Measurements from ENCODE around the gene FGB.

FGB gene

DNA sequence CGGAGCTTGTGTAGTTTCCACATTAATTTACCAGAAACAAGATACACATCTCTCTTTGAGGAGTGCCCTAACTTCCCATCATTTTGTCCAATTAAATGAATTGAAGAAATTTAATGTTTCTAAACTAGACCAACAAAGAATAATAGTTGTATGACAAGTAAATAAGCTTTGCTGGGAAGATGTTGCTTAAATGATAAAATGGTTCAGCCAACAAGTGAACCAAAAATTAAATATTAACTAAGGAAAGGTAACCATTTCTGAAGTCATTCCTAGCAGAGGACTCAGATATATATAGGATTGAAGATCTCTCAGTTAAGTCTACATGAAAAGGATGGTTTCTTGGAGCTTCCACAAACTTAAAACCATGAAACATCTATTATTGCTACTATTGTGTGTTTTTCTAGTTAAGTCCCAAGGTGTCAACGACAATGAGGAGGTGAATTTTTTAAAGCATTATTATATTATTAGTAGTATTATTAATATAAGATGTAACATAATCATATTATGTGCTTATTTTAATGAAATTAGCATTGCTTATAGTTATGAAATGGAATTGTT is at the start of gene FGB:
TSS of gene FGB (plus strand) at position 315 of the 558 bp plus-strand sequence. CDS start at position 323, 8 bp downstream.
- DNase-seq (ENCODE audit: extremely low read depth in 1 of 2, low read depth in 1 of 2): no peak

DNA sequence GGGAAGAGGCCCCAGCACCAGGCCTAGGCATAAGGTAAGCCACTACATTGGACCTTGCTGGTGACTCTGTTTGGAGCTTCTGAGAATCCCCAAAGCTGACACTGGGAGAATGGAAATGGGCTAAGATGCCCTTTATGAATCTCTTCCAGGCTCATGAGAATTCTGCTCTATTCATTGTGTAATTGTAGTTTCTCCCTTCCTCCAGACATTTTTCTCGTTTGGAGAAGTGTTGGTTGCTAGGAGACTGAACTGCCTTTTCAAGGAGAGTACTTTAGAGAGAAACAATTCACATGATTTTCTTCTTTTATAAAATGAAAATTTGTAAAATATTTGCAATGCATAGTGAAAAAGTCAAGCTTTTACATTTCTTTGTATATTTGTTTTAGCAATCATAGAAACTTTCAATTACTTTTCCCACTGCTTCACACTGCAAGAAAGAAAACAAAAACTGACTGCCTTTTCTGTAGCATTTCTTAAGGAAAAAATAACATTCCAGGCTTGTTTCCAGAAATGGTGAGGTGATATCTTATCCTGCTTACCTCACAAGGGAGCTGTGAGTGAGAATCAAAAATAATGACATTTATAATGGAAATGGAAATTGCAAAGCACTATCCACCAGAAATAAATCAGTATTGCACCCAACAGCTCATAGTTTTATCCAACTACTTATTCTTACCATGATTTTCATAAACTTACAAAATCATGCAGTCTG is 46.3 kb upstream of the FGB start:
- no peak for DNase-seq (ENCODE audit: extremely low read depth in 1 of 2, low read depth in 1 of 2)

DNA sequence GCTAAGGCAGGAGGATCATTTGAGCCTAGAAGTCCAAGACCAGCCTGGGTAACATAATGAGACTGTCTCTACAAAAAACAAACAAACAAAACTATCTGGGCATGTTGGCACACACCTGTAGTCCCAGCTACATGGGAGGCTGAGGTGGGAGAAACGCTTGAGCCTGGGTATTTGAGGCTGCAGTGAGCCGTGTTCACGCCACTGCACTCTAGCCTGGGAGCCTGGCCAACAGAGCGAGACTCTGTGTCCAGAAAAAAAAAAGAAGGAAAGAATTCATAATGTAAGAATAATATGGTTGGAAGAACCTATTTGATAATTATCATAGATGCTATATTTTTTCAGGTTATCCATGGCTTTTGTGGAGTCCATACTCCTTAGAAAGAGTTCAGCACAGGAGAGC is 45.2 kb upstream of the FGB start:
- DNase-seq (ENCODE audit: extremely low read depth in 1 of 2, low read depth in 1 of 2): no peak

DNA sequence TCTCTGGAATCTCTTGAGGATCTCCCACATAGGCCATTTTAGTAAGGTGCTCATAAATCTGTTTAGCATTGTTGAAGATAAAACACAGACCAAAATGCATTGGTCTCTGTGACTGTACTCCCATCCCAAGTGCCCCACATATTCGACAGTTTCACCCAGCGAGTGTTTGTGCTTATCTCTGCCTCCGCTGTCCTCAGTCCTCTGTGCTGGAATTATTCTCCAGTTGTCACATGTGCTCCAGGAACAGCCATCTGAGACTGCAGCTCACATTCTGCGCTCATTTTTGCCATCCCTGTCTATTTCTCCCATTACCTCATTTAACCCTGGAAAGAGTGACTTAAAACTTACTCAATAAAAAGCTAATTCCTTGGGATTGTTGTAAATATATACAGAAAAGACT is 43.6 kb upstream of the FGB start:
- DNase-seq (ENCODE audit: extremely low read depth in 1 of 2, low read depth in 1 of 2): no peak

DNA sequence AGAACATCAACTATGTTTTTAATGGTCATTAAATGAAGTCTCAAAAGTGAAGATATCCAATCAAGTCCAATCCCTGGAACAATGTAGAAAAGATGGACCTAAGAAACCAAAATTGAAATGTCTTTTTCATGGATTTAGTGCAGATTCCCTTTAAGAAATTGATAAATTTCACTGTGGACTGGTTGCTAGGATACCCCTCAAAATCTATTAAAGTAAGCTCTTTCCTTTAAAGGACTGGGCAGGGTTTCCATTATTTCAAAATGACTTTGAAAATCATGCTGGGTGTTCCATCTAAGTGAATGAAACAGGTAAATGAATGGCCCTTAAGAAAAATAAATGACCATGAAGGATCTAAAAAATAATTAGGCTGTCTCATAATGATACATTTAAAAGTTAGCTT is 41.2 kb upstream of the FGB start:
- DNase-seq (ENCODE audit: extremely low read depth in 1 of 2, low read depth in 1 of 2): no peak

DNA sequence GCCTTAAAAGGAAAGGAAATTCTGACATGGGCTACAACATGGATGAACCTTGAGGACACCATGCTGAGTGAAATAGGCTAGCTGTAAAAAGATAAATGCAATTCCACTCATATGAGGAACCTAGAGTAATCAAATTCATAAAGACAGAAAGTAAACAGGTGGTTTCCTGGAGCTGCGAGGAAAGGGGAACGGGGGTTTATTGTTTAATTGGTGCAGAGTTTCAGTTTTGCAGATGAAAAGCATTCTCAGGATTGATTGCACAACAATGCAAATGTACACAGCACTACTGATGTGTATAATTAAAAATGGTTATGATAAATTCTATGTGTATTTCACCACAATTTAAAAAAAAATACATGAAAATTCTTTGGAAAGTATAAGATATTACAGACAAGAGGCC is 36.7 kb upstream of the FGB start:
- DNase-seq (ENCODE audit: extremely low read depth in 1 of 2, low read depth in 1 of 2): no peak

DNA sequence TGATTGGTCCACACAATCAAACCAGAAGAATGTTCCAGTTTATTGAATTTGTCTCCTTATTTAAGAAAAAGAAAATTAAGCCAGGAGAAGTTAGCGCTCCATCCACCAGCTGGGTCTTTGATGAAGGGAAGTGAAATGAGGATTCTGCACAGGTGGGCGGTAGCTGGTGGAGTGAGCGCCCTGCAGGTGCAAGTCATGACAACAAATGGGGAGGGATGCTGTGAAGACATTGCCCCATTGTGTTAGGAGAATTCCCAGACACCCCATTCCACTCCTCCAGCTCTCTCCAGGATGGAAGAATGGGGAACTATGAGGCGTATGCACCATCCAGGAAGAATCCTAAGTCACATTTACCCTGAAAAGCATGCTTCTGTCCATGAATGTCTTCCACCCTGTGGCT is 35.5 kb upstream of the FGB start:
- no peak for DNase-seq (ENCODE audit: extremely low read depth in 1 of 2, low read depth in 1 of 2)

DNA sequence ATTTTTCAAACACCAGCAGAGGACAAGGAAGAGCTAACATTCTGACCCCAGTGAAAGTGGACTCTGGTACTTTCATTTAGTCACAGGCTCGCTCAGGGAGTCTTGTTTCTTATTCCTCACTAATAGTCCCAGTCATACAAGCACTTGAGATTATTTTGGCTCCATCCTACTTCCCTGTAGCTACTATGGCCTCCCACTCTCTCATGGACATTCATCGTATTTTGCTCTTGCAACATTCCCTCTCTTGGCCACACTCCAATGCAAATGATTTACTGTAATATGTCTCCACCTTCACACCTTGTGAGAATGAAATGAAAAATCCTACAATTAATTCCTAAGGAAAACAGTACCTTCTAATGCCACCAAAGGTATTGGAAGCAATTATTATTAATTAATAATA is 33.9 kb upstream of the FGB start:
- no peak for DNase-seq (ENCODE audit: extremely low read depth in 1 of 2, low read depth in 1 of 2)

DNA sequence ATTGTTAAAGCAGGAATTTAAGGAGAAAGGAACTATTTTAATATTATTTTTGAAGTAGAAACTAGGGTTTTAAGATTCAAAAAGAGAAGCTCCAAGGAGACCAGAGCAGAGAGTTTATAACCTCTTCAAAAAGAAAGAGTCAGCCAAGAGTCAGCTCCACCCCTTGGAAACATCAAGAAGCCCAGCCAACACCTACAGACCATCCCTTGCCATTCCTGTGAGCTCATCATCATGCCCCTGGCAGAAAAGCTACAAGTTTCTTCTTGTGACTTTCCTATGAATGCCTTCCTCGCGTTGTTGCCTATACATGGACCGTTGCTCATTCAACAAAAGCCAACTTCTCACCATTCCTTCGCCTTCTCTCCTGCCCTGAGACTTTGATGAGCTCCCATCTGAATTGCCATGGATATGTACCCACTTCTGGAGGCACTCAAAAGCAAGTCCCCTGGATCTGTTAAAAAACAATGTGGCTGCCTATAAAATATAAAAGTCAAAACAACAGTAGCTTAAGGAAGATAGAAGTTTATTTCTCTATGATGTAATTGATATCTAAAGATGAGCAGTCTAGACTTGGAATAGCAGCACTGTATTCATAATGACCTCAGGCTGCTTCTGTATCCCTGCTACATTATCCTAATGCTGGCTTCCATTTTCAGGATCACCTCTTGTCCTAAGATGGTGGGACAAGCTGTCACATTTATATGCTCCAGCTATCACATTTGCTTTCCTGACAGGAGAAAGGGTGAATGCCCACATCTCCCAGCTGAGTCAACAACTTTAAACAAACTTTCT is 32.9 kb upstream of the FGB start:
- DNase-seq (ENCODE audit: extremely low read depth in 1 of 2, low read depth in 1 of 2): no peak

DNA sequence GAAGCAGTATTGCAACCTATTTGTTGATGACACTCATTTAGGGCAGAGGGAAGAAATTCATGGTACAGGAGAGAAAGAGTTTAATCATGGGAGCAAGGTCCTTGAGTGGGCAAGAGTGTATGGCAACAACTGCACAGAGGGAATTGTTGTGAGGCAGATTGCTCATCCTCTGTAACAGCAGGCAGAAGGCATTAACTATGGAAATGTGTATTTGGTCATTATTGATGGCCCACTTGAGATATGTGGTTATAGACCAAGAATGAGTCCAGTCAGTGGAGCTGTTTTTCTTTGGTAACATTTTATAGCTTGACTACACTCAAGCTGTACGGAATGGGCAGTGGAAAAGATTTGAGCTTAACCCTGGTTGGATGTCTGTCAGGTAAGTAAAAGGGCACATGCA is 28.5 kb upstream of the FGB start:
- DNase-seq (ENCODE audit: extremely low read depth in 1 of 2, low read depth in 1 of 2): no peak

DNA sequence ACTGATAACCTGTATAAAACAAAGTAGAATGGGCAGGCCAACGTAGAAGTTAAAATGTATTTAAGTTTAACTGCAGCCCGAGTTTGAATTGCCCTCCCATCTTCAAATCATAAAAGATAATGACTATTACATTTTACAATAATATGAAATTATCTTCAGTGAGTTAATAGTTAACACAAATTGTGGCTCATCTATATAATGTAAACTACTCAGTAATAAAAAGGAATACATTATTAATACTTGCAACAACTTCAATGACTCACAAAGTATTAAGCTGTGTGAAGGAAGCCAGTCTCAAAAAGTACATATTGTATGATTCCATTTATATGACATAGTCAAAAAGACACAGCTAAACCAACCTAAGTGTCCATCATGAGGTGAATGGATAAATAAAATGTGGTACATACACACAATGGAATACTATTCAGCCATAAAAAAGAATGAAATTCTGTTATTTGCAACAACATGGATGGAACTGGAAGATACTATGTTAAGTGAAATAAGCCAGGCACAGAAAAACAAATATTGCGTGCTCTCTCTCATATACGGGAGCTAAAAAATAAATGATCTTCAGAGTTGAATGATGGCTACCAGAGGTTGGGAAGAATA is 20.4 kb upstream of the FGB start:
- DNase-seq (ENCODE audit: extremely low read depth in 1 of 2, low read depth in 1 of 2): no peak

DNA sequence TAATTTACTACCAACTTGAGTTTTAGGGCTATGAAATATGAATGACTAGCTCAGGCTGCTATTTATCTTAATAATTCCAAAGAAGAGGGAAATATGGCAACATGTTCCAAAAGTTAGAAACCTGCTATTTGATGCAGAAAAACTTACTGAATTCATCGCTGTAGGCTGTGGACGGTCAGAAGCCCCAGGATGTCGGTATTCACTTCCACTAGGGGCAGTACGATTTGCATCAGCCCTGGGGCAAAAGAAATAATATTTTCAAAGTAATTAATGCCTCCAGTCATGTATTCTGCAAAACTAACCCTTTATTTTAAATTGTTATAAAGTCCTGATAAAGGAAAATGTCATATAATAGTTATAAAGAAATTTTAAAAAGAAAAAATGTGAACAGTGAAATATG is 17.1 kb upstream of the FGB start:
- DNase-seq (ENCODE audit: extremely low read depth in 1 of 2, low read depth in 1 of 2): no peak

DNA sequence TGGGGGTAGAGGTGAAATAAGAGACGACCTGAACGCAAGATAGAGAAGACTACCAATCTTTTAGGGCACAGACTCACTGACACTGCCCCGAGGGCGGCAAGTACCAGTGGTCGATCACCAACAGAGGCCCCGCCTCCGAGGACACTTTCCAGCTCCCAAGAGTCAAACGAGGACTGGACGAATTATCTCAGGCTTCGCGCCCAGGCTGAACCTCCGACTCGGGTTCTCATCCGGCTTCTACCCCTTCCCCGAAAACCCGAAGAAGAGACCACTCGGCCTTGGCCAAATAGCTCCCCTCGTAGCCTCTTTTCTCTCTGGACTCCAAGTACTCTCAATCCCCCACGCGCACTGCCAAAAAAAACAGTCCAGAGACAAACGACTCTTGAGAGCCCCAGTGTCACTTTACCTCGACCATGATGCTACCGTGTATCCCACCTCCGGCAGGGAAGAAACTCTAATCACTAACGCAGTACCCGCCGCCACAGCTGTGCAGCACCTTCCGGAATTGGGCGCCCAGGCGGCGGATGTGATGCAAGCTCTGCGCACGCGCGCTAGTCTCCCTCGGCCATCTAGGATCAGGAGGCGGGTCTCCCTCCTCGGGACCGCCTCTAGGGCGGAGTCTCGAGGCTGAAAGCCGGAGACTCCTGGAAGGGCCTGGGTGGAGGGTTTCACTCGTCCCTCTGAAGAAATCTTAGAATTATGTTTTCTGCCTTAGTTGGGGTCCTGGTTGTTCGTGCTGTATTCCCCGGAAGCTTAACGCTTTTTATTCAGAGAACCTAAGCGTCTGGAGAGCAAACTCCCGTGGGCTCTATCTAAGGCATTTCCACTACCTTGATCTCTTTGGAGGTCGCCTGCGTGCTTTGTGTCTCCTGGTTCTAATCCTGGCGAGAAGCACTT is 12.7 kb upstream of the FGB start, which contains the start of gene PLRG1:
TSS of gene PLRG1 (minus strand) at position 507 of the 897 bp plus-strand sequence. CDS start at position 415, 92 bp downstream.
- DNase-seq (ENCODE audit: extremely low read depth in 1 of 2, low read depth in 1 of 2): peak; percentile 85 to 94

DNA sequence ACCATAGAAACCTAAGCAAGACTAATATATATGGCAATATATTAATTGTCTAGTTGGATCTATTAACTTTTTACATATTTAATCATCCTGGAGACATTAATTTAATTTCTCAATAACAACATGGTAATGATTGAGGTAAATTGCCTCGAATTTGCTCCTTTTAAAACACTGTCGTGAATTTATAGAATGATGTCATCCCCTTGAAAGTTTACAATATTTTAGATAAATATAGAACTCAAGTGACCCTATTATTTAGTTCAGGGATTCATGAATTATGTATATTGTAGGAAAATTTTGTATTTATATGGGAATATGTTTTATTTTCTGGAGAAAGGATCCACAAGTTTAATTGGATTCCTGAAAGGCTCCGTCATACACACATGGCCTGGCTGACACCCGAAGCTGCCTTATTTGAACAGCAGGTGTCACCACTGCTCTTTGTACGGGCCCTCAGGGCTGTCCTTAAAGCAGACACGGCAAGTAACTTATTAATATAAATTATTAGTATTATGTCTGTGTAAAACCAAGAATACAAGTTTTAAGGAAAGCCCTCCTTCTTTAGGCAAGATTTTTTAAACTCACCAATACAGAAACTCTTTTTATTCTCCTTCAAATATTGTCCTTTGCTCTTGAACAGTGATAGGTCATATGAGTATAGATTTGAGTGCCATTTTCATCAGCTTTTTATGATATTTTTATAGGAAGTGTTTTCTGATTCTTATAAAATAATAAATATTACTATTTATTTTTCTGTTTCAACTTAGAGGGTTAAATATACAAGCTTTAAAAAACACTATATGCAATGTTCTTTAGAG is 10.7 kb upstream of the FGB start:
- DNase-seq (ENCODE audit: extremely low read depth in 1 of 2, low read depth in 1 of 2): peak; percentile 23 to 42

DNA sequence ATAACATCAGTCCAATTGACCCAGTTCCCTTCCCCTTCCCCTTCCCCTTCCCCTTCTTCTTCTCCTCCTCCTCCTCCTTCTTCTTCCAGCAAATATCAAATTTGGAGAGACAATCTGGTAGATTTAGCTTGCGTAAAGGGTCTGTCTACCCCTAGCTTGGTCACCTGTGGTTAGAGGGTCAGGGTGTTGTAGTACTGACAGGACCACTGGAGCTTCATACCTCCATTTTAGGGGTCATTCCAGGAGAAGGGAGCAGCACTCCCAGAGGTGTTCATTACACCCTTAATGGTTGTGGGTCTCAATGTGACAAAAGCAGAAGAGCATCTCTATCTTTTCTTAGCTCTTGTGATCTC is 3.7 kb upstream of the FGB start:
- no peak for DNase-seq (ENCODE audit: extremely low read depth in 1 of 2, low read depth in 1 of 2)

DNA sequence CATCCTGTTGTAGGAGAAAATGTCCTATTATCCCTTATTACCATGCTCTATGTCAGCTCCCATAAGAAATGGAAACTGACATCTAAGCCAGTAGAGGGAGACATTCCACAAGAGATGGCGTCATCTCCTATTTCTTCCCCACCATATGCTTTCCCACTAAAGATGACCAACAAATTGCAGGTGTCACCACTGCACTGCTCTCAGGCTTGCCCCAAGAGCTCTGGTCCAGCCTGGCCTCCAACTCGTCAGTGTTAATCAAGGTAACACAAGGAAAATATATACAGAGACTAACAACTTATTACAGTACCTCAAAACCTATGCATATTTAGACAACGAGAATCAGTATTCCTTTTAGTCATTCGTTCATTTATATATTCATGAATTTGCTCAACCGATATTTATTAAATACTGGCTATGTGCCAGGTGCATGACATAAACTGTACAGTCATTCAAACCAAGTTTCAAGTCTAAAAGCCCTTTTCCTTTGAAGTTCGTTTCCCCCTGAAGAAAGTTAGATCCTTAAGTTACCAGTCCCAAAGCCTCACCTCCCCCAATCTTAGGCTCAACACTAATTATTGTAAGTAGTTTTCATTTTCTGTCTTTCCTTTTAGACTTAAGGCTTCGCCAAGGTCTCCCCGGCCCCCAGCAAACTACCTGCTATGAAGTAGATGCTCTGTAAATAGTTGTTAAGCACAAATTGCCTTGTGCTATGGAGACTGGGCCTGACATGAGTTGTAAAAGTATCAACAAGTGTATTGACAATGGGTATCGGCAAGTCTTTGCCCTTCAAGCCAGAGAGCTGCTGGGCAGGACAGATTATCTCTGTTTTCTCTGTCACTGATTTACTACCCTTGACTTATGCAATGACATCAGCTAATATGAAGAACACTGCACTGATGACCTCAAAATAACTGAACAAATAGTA is 3.1 kb upstream of the FGB start:
- DNase-seq (ENCODE audit: extremely low read depth in 1 of 2, low read depth in 1 of 2): no peak

DNA sequence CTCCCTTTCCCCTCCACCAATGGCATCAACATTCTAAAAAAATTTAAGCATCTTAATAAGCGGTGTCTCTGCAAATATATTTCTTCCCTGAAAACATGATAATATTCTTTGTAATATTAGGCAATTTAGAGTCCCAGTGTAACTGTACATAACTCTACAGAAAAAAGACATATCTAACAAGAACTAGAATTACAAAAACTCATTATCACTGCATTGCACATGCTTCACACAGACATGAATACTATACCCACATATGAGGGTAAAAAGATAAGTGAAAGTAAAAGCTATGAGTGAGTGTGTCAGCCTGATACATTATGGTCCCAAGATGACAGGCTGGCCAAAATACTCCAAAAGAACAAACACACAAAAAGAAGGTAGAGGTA is 2.4 kb upstream of the FGB start:
- DNase-seq (ENCODE audit: extremely low read depth in 1 of 2, low read depth in 1 of 2): no peak

DNA sequence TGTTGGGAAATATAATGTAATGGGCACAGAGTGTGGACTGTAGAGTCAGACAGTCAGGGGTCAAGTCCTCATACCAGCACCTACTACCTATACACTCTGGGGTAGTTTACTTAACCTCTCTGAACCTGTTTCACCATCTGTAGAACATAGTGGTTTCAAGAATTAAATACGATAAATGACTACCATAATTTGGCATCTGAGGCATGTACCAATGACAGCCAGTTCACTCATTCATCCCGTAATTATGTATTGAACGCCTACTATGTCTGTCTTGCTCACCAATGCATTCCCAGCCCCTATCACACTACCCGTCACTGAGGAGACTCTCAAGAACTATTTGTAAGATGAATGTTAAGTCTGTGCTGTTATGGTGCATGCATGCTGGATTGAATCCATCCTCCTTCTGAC is 2.0 kb upstream of the FGB start:
- no peak for DNase-seq (ENCODE audit: extremely low read depth in 1 of 2, low read depth in 1 of 2)

DNA sequence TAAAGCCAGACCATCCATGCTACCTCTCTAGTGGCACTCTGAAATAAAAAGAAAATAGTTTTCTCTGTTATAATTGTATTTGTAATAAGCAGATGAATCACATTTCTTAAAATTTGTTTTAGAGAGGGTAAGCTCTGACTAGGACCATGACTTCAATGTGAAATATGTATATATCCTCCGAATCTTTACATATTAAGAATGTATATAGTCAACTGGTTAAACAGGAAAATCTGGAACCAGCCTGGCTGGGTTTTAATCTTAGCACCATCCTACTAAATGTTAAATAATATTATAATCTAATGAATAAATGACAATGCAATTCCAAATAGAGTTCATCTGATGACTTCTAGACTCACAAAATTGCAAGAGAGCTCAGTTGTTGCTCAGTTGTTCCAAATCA is 1.5 kb downstream of the FGB start:
- no peak for DNase-seq (ENCODE audit: extremely low read depth in 1 of 2, low read depth in 1 of 2)

Measured in stimulated activated CD8-positive, alpha-beta memory T cell treated with anti-CD3 and anti-CD28 coated beads, Interleukin-7, amount 100 ng/mL, for 48 hours (primary cell).